Activated CD8-positive, alpha-beta memory T cell treated with anti-CD3 and anti-CD28 coated beads, Interleukin-2, amount 10 ng/mL, durations not matched to agents 7 days and 5 days (primary cell): Measurements from ENCODE around the gene CARMIL3. TPM values are rescaled to one million over a fixed set of nuclear protein-coding genes. Genes with fewer than 3 reads are reported as not detected.
"Not testable (repeated sequence)": the region's sequence is repeated elsewhere in the genome, so short reads cannot be mapped to it uniquely, and the experiment has no call there.

Experiments
- ATAC-seq: fragments of 150-1000 bp; cut with Tn5 transposase; one replicate; pipeline ENCODE4 v1.10.0; 2021; ENCODE audit warnings: moderate library complexity
- CTCF ChIA-PET: fragments of 350-600 bp; sonication (Branson Sonifier 250); formaldehyde crosslinking; loops from one replicate; lab custom pipeline; 2021; ENCODE audit warnings: antibody characterized with exemption; lab: Charles Lee
- DNase-seq: peaks from one replicate; pipeline ENCODE4 v3.0.0-alpha.2; 2020
- H3K27ac Mint-ChIP-seq: one replicate; pipeline ENCODE4 v1.8.0; 2021; ENCODE audit warnings: mild to moderate bottlenecking, mixed read lengths
- H3K27me3 Mint-ChIP-seq: one replicate; pipeline ENCODE4 v1.8.0; 2021; ENCODE audit warnings: mixed read lengths
- H3K36me3 Mint-ChIP-seq: one replicate; pipeline ENCODE4 v1.8.0; 2021; ENCODE audit warnings: mild to moderate bottlenecking, mixed read lengths
- H3K4me1 Mint-ChIP-seq: one replicate; pipeline ENCODE4 v1.8.0; 2021; ENCODE audit warnings: mixed read lengths
- H3K4me3 Mint-ChIP-seq: one replicate; pipeline ENCODE4 v1.8.0; 2021; ENCODE audit warnings: mild to moderate bottlenecking, moderate library complexity, mixed read lengths
- H3K9me3 Mint-ChIP-seq: one replicate; pipeline ENCODE4 v1.8.0; 2022; ENCODE audit warnings: low read depth, mixed read lengths
- total RNA-seq, 2 experiments: library from RNA; stranded (reverse); gene quantifications; one replicate each; pipeline ENCODE4 v1.2.3, GENCODE V29; 2021

Gene CARMIL3
- 1 to 10 TPM; 2.9 to 3.3 TPM for total RNA-seq

- CTCF ChIA-PET = interaction anchor here (0.8 to 3.1 kb wide), 9 partner anchors 9 to 110 kb away, joined by 3 to 21 read pairs (median 5); partner anchors contain the start of genes DCAF11, IRF9 and NRL
- Mint-ChIP-seq H3K9me3 (no peaks in the 10 kb centered on the region), H3K27me3 (peaks cover 32% of the 10 kb centered on the region), H3K36me3 (no peaks in the 10 kb centered on the region), H3K4me1 (peaks cover 16% of the 10 kb centered on the region), H3K4me3 (peak within 1 kb of the TSS; percentile 74), H3K27ac (peak within 1 kb of the TSS; percentile 32)
- DNase-seq (peak; percentile 79), ATAC-seq (peak; percentile 88)
Measured at GRCh38 chr14:24051789-24052655, at the start of gene CARMIL3. Gene CARMIL3 (plus strand): TSS chr14:24052009. CDS start chr14:24052154, 145 bp downstream.

GRCh38 chr14:24006471-24006816 lies 45.4 kb upstream of the CARMIL3 start:
- H3K27ac Mint-ChIP-seq, DNase-seq, H3K36me3 Mint-ChIP-seq, H3K27me3 Mint-ChIP-seq, H3K9me3 Mint-ChIP-seq: not testable (repeated sequence)
- ATAC-seq = peak; percentile 45
- peaks cover 35% of the 10 kb centered on the region for H3K4me1 Mint-ChIP-seq
- peak overlapping the region; percentile 76 for H3K4me3 Mint-ChIP-seq
- CTCF ChIA-PET = interaction anchor here (2.8 kb wide), 1 partner anchor 84 kb away, joined by 10 read pairs; no protein-coding TSS in a partner anchor

- not testable (repeated sequence) for H3K36me3 Mint-ChIP-seq, H3K27me3 Mint-ChIP-seq, H3K9me3 Mint-ChIP-seq
- peak; percentile 95 for ATAC-seq
- Mint-ChIP-seq H3K27ac (peak overlapping the region; percentile 72), H3K4me3 (peak overlapping the region; percentile 76), H3K4me1 (peaks cover 35% of the 10 kb centered on the region)
- peak; percentile 76 for DNase-seq
- CTCF ChIA-PET = interaction anchor here (2.8 kb wide), 1 partner anchor 83 kb away, joined by 10 read pairs; no protein-coding TSS in a partner anchor
Measured at GRCh38 chr14:24006817-24007652, 44.8 kb upstream of the CARMIL3 start.

GRCh38 chr14:24011051-24011450 lies 40.8 kb upstream of the CARMIL3 start:
- H3K36me3 Mint-ChIP-seq = peaks cover 5% of the 10 kb centered on the region
- H3K4me3 Mint-ChIP-seq = peak overlapping the region; percentile 5
- DNase-seq (no peak), ATAC-seq (no peak)
- CTCF ChIA-PET = interaction anchor here (0.7 kb wide), 1 partner anchor 79 kb away, joined by 3 read pairs; no protein-coding TSS in a partner anchor
- H3K27me3 Mint-ChIP-seq = no peaks in the 10 kb centered on the region
- H3K9me3 Mint-ChIP-seq = no peaks in the 10 kb centered on the region
- peaks cover 34% of the 10 kb centered on the region for H3K4me1 Mint-ChIP-seq
- peak overlapping the region; percentile 56 for H3K27ac Mint-ChIP-seq

GRCh38 chr14:24012726-24013273 lies 39.0 kb upstream of the CARMIL3 start:
- H3K9me3 Mint-ChIP-seq, H3K4me3 Mint-ChIP-seq, ATAC-seq, CTCF ChIA-PET, H3K27ac Mint-ChIP-seq, H3K36me3 Mint-ChIP-seq, DNase-seq: not testable (repeated sequence)
- Mint-ChIP-seq H3K27me3 (peaks cover 10% of the 10 kb centered on the region), H3K4me1 (peaks cover 33% of the 10 kb centered on the region)

- H3K4me1 Mint-ChIP-seq = peaks cover 23% of the 10 kb centered on the region
- DNase-seq = peak; percentile 65
Measured at GRCh38 chr14:24013654-24014514, 37.9 kb upstream of the CARMIL3 start.

GRCh38 chr14:24015745-24016144 lies 36.1 kb upstream of the CARMIL3 start:
- not testable (repeated sequence) for DNase-seq, H3K27ac Mint-ChIP-seq, ATAC-seq, H3K9me3 Mint-ChIP-seq, H3K4me3 Mint-ChIP-seq, H3K36me3 Mint-ChIP-seq
- CTCF ChIA-PET = interaction anchor here (1.6 to 2.0 kb wide), 3 partner anchors 36 to 75 kb away, joined by 5 to 7 read pairs (median 5); partner anchors contain the start of gene CARMIL3
- Mint-ChIP-seq H3K4me1 (peaks cover 11% of the 10 kb centered on the region), H3K27me3 (peaks cover 20% of the 10 kb centered on the region)

More at GRCh38 chr14:24013654-24014514, 37.9 kb upstream of the CARMIL3 start:
- Mint-ChIP-seq H3K4me3 (no peak overlapping the region), H3K27me3 (peaks cover 15% of the 10 kb centered on the region), H3K27ac (no peak overlapping the region), H3K36me3 (no peaks in the 10 kb centered on the region), H3K9me3 (no peaks in the 10 kb centered on the region)
- ATAC-seq = peak; percentile 86
- CTCF ChIA-PET = interaction anchor here (0.9 to 2.0 kb wide), 6 partner anchors 20 to 147 kb away, joined by 3 to 7 read pairs (median 4); partner anchors contain the start of gene IRF9

- DNase-seq, H3K9me3 Mint-ChIP-seq, ATAC-seq, H3K4me3 Mint-ChIP-seq, CTCF ChIA-PET, H3K27ac Mint-ChIP-seq, H3K4me1 Mint-ChIP-seq, H3K36me3 Mint-ChIP-seq: not testable (repeated sequence)
- peaks cover 25% of the 10 kb centered on the region for H3K27me3 Mint-ChIP-seq
Measured at GRCh38 chr14:24018978-24019377, 32.8 kb upstream of the CARMIL3 start.

GRCh38 chr14:24019944-24020343 lies 31.9 kb upstream of the CARMIL3 start:
- peaks cover 29% of the 10 kb centered on the region for H3K27me3 Mint-ChIP-seq
- H3K4me1 Mint-ChIP-seq, H3K4me3 Mint-ChIP-seq, H3K36me3 Mint-ChIP-seq, CTCF ChIA-PET, ATAC-seq, DNase-seq, H3K9me3 Mint-ChIP-seq, H3K27ac Mint-ChIP-seq: not testable (repeated sequence)

- H3K27ac Mint-ChIP-seq, H3K36me3 Mint-ChIP-seq, H3K9me3 Mint-ChIP-seq, ATAC-seq, CTCF ChIA-PET, H3K4me3 Mint-ChIP-seq, DNase-seq, H3K4me1 Mint-ChIP-seq: not testable (repeated sequence)
- peaks cover 29% of the 10 kb centered on the region for H3K27me3 Mint-ChIP-seq
Measured at GRCh38 chr14:24020520-24020919, 31.3 kb upstream of the CARMIL3 start.

GRCh38 chr14:24024939-24025418 lies 26.8 kb upstream of the CARMIL3 start:
- DNase-seq, CTCF ChIA-PET, H3K9me3 Mint-ChIP-seq, H3K4me1 Mint-ChIP-seq, H3K36me3 Mint-ChIP-seq, H3K4me3 Mint-ChIP-seq, H3K27ac Mint-ChIP-seq, ATAC-seq: not testable (repeated sequence)
- peaks cover 35% of the 10 kb centered on the region for H3K27me3 Mint-ChIP-seq

- H3K27ac Mint-ChIP-seq, CTCF ChIA-PET, ATAC-seq, H3K36me3 Mint-ChIP-seq, DNase-seq, H3K4me1 Mint-ChIP-seq, H3K4me3 Mint-ChIP-seq, H3K9me3 Mint-ChIP-seq: not testable (repeated sequence)
- H3K27me3 Mint-ChIP-seq = peaks cover 28% of the 10 kb centered on the region
Measured at GRCh38 chr14:24029687-24030086, 22.1 kb upstream of the CARMIL3 start.
